HG03135 (cell line): ENCODE data around the gene ZDHHC13.
"Not testable (repeated sequence)": the region's sequence is repeated elsewhere in the genome, so short reads cannot be mapped to it uniquely, and the experiment has no call there.

Experiments
- ATAC-seq: cut with Tn5 transposase; IDR thresholded peaks from one replicate; pipeline ENCODE4 v1.9.1; 2021; ENCODE audit warnings: mild to moderate bottlenecking, moderate library complexity; ENCODE audit not compliant: unreplicated experiment

ZDHHC13 gene

GRCh38 chr11:19100885-19101284 lies 16.1 kb upstream of the ZDHHC13 start:
- ATAC-seq, result no peak

DNA sequence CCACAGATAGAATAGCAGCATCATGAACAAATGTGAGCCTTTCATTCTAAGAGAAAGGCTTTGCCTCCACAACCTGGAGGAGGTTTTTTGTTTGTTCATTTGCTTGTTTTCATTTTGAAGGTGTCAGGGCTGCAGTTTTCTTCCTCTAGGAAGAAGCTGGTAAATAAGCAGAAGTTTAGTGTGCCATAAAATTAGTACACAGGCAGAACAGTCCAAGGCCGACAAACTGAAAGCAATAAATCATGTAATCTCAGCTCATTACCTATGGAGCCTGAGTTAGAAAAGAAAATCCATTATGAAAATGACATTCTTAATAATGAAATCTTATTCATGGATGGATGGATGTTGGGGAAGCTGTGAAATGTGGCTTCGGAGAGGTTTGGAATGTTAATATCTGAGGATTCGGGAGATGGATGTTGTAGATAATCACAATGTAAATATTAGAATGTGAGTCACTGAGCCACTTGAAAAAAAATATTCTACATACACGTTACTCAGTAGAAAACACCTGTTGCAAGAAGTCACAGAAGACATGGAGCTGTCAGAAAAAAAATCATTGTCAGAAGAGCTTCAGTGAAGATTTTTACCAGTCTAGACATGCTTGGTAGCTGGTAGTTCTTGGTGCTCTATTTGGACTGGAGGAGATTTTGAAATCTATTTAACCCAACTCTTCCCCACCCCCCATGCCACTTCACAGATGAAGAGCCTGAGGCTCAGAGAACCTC lies 15.0 kb upstream of the ZDHHC13 start:
- no peak for ATAC-seq

DNA sequence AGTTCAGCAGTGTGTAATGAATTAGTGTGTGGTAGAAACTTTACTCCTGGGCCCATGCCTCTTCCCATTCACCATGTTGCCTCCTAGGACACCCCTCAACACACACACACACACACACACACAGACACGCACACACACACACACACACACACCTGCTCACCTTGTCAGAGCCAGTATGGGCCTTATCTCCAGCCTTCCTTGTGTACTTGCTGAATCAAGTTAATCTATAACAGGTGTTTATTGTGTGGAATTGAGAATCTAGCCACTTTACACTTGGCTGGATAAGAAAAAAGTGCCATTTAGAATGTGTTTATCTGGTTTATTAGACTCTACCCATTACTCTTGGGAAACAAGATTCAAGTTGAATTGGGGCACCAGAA lies 14.5 kb upstream of the ZDHHC13 start:
- ATAC-seq, result no peak

GRCh38 chr11:19105011-19105410 lies 12.0 kb upstream of the ZDHHC13 start:
- no peak for ATAC-seq

GRCh38 chr11:19107125-19107524 lies 9.8 kb upstream of the ZDHHC13 start:
- no peak for ATAC-seq

- no peak for ATAC-seq
Observed at GRCh38 chr11:19110295-19110694, 6.7 kb upstream of the ZDHHC13 start.

DNA sequence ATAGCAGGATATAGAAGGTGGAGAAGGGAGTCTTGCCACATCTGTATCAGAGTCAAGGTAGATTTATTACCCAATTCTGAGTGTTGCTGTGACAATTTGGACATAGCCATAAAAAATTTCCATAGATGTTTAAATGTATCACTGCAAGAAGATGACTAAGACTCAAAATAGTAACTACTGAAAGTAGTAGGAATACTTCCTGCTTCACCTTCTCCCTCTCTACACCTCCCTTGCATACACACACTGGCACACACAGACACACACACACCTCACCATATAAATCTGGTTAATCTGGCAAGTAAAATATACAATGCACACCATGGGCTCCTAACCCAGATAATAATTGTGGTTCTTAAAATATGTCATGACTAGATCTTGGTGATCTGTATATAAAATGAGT lies 5.2 kb upstream of the ZDHHC13 start:
- ATAC-seq, result no peak

GRCh38 chr11:19116276-19116970 lies 545 bp upstream of the ZDHHC13 start:
- no peak for ATAC-seq

DNA sequence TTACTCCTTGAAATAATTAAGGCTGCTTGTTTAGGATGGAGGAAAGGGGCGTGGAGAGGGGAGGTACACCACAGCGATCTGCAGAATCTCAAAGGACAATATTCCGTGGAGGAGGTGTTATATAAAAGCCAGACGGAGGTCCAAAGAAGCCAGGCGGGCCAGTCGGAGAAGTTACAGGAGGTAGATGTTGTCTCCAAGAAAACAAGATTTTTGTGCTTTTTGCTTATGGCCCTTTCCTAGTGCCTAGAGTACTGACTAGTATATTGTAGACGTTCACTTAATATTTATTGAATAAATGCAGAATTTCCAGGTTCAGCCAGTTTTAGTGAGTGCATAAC lies 761 bp downstream of the ZDHHC13 start:
- ATAC-seq, result no peak

DNA sequence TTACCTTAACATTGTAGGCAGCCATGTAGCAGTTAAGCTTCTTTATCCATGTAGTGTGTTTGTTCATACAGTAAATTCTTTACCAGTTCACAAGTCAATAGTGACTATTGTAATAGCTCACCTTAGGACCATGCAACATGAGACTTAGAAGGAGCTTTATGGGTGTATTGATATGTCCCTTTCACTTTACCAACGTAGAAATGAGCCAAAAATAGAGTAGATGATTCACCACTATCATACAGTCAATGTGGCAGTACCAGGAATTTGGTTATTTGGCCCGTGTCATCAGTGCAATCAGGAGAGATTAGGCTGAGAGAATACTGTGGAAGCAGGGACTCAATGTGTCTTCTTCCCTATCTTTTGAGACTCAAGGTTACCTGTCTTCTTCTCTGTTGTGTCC lies 4.7 kb downstream of the ZDHHC13 start:
- ATAC-seq, result no peak

GRCh38 chr11:19122960-19123615 lies 6.1 kb downstream of the ZDHHC13 start:
- no peak for ATAC-seq

DNA sequence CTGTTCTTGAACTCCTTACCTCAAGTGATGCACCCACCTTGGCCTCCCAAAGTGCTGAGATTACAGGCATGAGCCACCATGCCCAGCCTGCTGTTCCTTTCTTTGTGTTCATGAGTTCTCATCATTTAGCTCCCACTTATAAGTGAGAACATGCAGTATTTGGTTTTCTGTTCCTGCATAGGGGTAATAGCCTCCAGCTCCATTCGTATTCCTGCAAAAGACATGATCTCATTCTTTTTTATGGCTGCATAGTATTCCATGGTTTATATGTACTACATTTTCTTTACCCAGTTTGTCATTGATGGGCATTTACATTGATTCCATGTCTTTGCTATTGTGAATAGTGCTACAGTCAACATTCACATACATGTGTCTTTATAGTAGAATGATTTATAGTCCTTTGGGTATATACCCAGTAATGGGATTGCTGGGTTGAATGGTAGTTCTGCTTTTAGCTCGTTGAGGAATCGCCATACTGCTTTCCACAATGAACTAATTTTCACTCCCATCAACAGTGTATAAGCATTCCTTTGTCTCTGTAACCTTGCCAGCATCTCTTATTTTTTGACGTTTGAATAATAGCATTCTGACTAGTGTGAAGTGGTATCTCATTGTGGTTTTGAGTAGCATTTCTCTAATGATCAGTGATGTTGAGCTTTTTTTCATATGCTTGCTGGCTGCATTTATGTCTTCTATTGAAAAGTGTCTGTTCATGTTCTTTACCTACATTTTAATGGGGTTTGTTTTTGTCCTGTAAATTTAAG lies 9.8 kb downstream of the ZDHHC13 start:
- not testable (repeated sequence) for ATAC-seq

- ATAC-seq, result no peak
Observed at GRCh38 chr11:19134004-19134403, 17.0 kb downstream of the ZDHHC13 start.

- ATAC-seq, result not testable (repeated sequence)
Observed at GRCh38 chr11:19136884-19137283, 19.9 kb downstream of the ZDHHC13 start.

GRCh38 chr11:19145319-19145718 lies 28.4 kb downstream of the ZDHHC13 start:
- ATAC-seq, result no peak

DNA sequence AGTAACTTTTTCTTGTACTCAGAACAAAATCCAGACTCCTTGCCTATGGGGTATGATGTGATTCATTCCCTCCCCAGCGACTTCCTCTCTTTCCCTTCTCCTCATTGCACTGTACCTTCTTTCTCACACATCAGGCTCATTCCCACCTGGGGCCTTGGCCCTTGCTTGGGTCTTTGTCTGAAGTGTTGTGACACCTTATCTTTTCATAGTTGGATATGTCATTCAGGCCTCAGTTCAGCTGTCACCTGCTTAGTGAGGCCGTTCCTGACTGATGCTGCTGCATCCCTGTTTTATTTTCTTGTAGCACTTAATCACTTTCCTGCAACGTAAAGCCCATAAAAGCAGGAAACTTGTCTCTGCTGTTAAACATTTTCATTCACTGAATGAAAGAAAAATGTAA lies 39.9 kb downstream of the ZDHHC13 start:
- ATAC-seq, result no peak

GRCh38 chr11:19160847-19161246 lies 43.9 kb downstream of the ZDHHC13 start:
- ATAC-seq, result no peak

DNA sequence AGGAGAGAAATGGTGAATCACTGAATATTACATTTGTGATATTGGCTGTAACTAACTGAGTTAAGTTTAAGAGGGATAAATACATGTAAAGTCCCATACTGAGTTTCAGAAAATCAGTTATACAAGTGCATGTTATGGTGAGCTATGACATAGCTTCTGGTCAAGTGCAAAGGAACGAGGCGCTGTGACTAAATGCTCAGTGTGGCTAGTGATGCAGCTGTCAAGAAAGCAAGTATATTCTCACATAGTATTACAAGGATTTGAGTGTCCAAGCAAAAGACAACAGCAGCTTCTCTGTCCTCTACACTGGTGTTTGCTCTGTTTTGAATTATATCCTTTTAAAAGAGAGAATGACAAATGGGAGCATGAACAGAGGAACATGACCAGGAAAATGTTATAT lies 44.7 kb downstream of the ZDHHC13 start:
- ATAC-seq, result no peak

DNA sequence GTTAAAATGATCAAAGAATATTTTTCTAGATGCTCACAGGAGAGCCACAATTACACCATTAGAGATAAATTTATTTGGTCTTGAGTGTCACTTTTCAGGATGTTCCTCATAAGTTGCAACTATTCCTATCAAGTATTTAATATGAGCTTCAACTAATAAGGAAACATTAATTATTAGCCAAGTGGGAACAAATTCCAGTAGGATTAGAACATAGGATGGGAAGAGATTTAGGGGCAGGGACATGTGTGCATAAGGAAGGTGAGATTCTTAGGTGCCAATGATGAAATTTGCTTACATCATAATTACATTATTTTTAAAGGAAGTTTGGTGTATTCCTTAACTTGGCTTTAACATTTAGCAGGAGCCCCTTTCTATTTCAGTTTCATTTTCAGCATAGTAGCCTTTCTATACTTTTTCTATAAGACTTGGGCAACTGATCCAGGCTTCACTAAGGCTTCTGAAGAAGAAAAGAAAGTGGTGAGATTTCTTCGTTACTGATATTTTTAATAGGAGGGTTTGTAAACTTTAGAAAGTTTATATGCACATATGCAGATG lies 46.1 kb downstream of the ZDHHC13 start:
- no peak for ATAC-seq

- no peak for ATAC-seq
Observed at GRCh38 chr11:19163617-19164016, 46.6 kb downstream of the ZDHHC13 start.

DNA sequence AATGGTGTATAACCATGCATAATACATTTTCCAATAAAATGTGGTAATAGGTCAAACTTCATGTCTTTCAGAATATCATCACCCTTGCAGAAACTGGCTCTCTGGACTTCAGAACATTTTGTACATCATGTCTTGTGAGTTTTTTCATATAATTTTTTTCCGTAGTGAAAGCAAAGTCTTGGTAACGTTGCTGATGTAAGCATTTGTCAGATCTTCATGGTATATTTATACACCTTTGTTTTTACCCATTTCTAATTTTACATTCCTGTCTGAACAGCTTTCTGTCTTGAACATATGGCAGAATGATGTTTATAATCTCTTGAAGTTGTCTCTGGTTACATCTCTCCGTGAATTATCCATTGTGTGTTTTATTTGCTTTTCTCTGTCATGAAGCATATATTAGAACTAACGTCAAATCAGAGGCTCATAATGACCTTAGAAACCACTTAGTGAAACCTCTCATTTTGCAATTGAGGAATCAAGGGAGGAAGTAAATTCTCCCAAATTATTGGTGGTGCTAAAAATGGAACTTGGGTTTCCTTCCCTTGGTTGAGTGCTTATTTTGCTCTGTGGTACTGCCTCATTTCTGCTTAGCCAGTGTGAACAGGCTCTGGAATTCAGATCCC lies 47.4 kb downstream of the ZDHHC13 start:
- ATAC-seq, result no peak
